Stimulated activated CD8-positive, alpha-beta memory T cell treated with anti-CD3 and anti-CD28 coated beads, Interleukin-12 subunit alpha, Interleukin-12 subunit beta, amount 100 ng/mL, for 4 hours (primary cell): ENCODE data around the gene TSPAN9.

Experiments
- DNase-seq: peaks from one replicate; pipeline ENCODE4 v3.0.0-alpha.2; 2020; ENCODE audit warnings: low read depth

TSPAN9 gene

GRCh38 chr12:3125674-3126073, 48.5 kb downstream of the TSPAN9 start:
- no peak for DNase-seq

GRCh38 chr12:3127832-3128231, 50.7 kb downstream of the TSPAN9 start:
- DNase-seq: no peak

GRCh38 chr12:3128498-3129293, 51.5 kb downstream of the TSPAN9 start:
- no peak for DNase-seq

GRCh38 chr12:3129301-3130056, 52.3 kb downstream of the TSPAN9 start:
- DNase-seq: no peak

GRCh38 chr12:3130057-3130830, 53.1 kb downstream of the TSPAN9 start:
- DNase-seq: no peak

GRCh38 chr12:3131129-3131528, 54.0 kb downstream of the TSPAN9 start:
- no peak for DNase-seq

GRCh38 chr12:3132636-3133404, 55.6 kb downstream of the TSPAN9 start:
- DNase-seq: no peak

- DNase-seq: no peak
Measured at GRCh38 chr12:3133405-3133783, 56.2 kb downstream of the TSPAN9 start.

GRCh38 chr12:3134126-3134525, 56.9 kb downstream of the TSPAN9 start:
- no peak for DNase-seq

- no peak for DNase-seq
Measured at GRCh38 chr12:3134526-3135135, 57.5 kb downstream of the TSPAN9 start.

GRCh38 chr12:3135522-3136461, 58.6 kb downstream of the TSPAN9 start:
- no peak for DNase-seq

GRCh38 chr12:3136641-3137267, 59.6 kb downstream of the TSPAN9 start:
- DNase-seq: no peak

GRCh38 chr12:3137268-3137781, 60.1 kb downstream of the TSPAN9 start:
- no peak for DNase-seq

- DNase-seq: no peak
Measured at GRCh38 chr12:3137814-3138445, 60.8 kb downstream of the TSPAN9 start.

GRCh38 chr12:3138941-3139511, 61.8 kb downstream of the TSPAN9 start:
- DNase-seq: no peak

GRCh38 chr12:3139760-3140159, 62.6 kb downstream of the TSPAN9 start:
- DNase-seq: no peak

GRCh38 chr12:3140284-3140683, 63.1 kb downstream of the TSPAN9 start:
- DNase-seq: no peak
